ENCODE results near the gene ZNF177.

DNA sequence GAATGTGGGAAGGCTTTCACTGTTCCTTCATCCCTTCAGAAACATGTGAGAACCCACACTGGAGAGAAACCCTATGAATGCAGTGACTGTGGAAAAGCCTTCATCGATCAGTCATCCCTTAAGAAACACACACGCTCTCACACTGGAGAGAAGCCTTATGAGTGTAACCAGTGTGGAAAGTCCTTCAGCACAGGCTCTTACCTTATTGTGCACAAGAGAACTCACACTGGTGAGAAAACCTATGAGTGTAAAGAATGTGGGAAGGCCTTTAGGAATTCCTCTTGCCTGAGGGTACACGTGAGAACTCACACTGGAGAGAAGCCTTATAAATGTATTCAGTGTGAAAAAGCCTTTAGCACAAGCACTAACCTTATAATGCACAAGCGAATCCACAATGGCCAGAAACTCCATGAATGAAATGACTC is 18.6 kb downstream of the ZNF177 start:
- TF ChIP-seq GATA2 (IDR thresholded peaks at IDR 0.05; ENCODE audit: low read depth, low read length) (no peak), GATA3 (IDR thresholded peaks at IDR 0.05; ENCODE audit: low read depth, low read length) (no peak)
